GM18951 (cell line): ENCODE results near the gene SPATA45.

ENCODE experiments used
- POLR2A ChIP-seq: IDR thresholded peaks from 4 replicates; pipeline ENCODE4 v1.6.1; 2011; ENCODE audit warnings: mild to moderate bottlenecking; ENCODE audit not compliant: insufficient read length, insufficient read depth; ENCODE audit errors: extremely low read depth
- in situ Hi-C: fragments of 300-500 bp; cut with MboI; formaldehyde crosslinking; loops from one replicate; pipeline ENCODE4 v1.12.0; 2022; ENCODE audit warnings: low sequenced_read_pairs, mixed read lengths, inconsistent platforms; ENCODE audit not compliant: unreplicated experiment

The SPATA45 gene

DNA sequence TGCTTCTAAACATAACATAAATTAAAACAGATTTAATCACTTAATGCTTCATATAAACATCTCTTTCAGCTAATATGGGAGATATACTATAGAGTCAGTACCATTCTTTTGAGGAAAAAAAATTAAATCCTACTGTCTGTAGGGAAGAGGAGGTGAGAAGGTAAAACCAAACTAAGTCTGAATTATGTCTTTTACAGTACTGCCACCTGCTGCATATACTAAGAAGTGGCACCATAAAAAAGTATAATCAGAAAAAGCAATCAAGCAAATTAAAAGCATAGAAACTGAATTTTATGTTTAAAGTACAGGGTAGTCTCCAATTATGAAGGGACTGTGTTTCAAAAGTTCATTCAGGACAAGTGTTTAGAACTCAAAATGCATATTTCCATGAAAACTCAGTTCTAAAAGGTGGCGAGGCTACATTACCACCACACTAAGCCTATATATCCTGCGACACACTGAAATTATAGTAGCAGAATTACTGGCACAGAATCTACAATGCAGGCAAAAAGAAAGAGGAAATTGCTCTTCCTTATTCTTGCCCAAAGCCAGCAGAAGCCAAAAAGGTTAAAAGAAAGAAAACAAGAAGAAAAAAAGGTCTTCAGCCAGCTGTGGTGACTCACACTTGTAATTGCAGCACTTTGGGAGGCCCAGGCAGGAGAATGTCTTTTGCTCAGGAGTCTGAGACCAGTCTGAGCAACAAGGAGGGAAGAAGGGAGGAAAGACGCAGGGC, 64.9 kb downstream of the SPATA45 start:
- in situ Hi-C loops: loop anchor here (10.0 kb wide), 1 partner anchor 308 kb away; no protein-coding TSS in a partner anchor
- TF ChIP-seq POLR2A: no peak

DNA sequence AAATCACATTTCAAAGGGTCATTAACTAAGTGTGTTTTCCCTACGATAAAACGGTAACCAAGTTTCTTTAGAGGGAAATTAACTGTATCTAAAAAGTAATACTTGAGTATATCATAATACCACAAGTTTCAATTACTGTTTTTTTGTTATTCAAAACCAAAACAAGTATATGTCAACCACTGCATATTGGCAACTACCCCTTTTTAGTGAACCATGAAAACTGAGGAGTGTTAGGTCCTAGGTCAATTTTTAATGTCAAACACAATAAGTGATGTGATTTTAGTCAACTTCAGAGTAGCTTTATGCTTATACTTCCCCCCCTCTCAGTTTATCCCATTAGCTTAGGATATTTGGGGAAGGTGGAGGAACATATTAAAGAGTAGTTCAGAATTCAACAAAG, 66.2 kb downstream of the SPATA45 start:
- in situ Hi-C loops: loop anchor here (10.0 kb wide), 1 partner anchor 306 kb away; no protein-coding TSS in a partner anchor
- TF ChIP-seq POLR2A: no peak

DNA sequence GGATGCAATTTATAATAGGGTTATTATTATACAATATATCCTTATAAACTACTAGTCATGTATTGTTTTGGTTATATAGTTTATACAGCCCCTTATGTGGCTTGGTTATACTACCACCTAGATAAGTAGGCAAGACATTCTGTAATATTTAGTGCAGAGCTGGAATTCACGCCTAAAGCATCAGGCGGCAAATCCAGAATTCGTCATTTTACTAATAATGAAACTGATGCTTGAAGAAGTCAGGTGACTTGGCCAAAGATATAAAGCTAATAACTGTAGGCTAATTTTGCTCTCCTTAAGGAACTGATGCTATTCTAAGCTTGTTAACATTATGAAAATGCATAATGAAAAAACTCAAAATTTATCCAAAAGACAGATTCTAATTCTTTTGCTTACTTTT, 66.7 kb downstream of the SPATA45 start:
- in situ Hi-C loops: loop anchor here (10.0 kb wide), 1 partner anchor 306 kb away; no protein-coding TSS in a partner anchor
- TF ChIP-seq POLR2A: no peak
